ENCODE results near the gene ZNF331. TPM values are rescaled to one million over a fixed set of nuclear protein-coding genes. Genes with fewer than 3 reads are reported as not detected.
"Not testable (repeated sequence)": the region's sequence is repeated elsewhere in the genome, so short reads cannot be mapped to it uniquely, and the experiment has no call there.

Gene ZNF331
- total and polyA plus RNA-seq, 3 donors from 2014 or later, result 26.5 to 36.5 (median 31.4) TPM

GRCh38 chr19:53503671-53504364 is 34.1 kb upstream of the ZNF331 start:
- H3K9me3 ChIP-seq; H3K4me3 ChIP-seq; H3K36me3 ChIP-seq (ENCODE audit: low read depth, missing control alignments); H3K4me1 ChIP-seq; intact Hi-C loops (cut with DNase I; ENCODE audit: low total_unique reads); H3K27me3 ChIP-seq: not testable (repeated sequence)
- TF ChIP-seq CTCF (IDR thresholded peaks at IDR 0.05), result peak in 1 of 3 experiments; percentile 28
- peak; percentile 52 for DNase-seq
- peak overlapping the region in 1 of 2 donors; percentile 44 for H3K27ac ChIP-seq
- WGBS, 2 donors, result 9% methylated on average over 9 of the region's 14 CpGs; no CpG with 5 or more reads in 1 of the 2 donors

- H3K36me3 ChIP-seq (ENCODE audit: low read depth, missing control alignments); intact Hi-C loops (cut with DNase I; ENCODE audit: low total_unique reads); H3K9me3 ChIP-seq; H3K27me3 ChIP-seq; H3K4me1 ChIP-seq: not testable (repeated sequence)
- peak overlapping the region; percentile 44 to 80 for H3K27ac ChIP-seq
- H3K4me3 ChIP-seq, result peak overlapping the region in 1 of 2 donors; percentile 13
- TF ChIP-seq CTCF (IDR thresholded peaks at IDR 0.05), result peak in 1 of 3 experiments; percentile 9
- DNase-seq, result peak; percentile 69
- WGBS, 2 donors, result 8 to 11% methylated on average over 13 of the region's 13 CpGs
Observed at GRCh38 chr19:53504365-53504703, 33.6 kb upstream of the ZNF331 start.

- Histone ChIP-seq H3K36me3 (ENCODE audit: low read depth, missing control alignments) (no peaks in the 10 kb centered on the region), H3K27ac (peak overlapping the region; percentile 44 to 80), H3K9me3 (no peaks in the 10 kb centered on the region), H3K27me3 (no peaks in the 10 kb centered on the region), H3K4me3 (no peak overlapping the region), H3K4me1 (peaks cover 10% of the 10 kb centered on the region)
- 29% methylated on average over 7 of the region's 7 CpGs for WGBS, 2 donors
- TF ChIP-seq CTCF (IDR thresholded peaks at IDR 0.05) (no peak), POLR2A (IDR thresholded peaks at IDR 0.05) (no peak)
- peak; percentile 63 for DNase-seq
- intact Hi-C loops (cut with DNase I; ENCODE audit: low total_unique reads), result no loop called here
Observed at GRCh38 chr19:53504885-53505284, 33.1 kb upstream of the ZNF331 start.

- Histone ChIP-seq H3K27ac (no peak overlapping the region), H3K4me1 (peaks cover 10% of the 10 kb centered on the region), H3K36me3 (ENCODE audit: low read depth, missing control alignments) (no peaks in the 10 kb centered on the region), H3K4me3 (no peak overlapping the region), H3K27me3 (no peaks in the 10 kb centered on the region), H3K9me3 (no peaks in the 10 kb centered on the region)
- intact Hi-C loops (cut with DNase I; ENCODE audit: low total_unique reads), result no loop called here
- no peak for DNase-seq
- no peak for TF ChIP-seq POLR2A (IDR thresholded peaks at IDR 0.05)
- 87 to 90% methylated on average over 8 of the region's 8 CpGs for WGBS, 2 donors
Observed at GRCh38 chr19:53506728-53507127, 31.2 kb upstream of the ZNF331 start.

- TF ChIP-seq CTCF (IDR thresholded peaks at IDR 0.05), result no peak
- TF ChIP-seq POLR2A (IDR thresholded peaks at IDR 0.05), result no peak
- H3K27ac ChIP-seq, result no peak overlapping the region
- H3K4me1 ChIP-seq, result peaks cover 10% of the 10 kb centered on the region
- no peaks in the 10 kb centered on the region for H3K36me3 ChIP-seq (ENCODE audit: low read depth, missing control alignments)
- 74 to 83% methylated on average over 17 of the region's 17 CpGs for WGBS, 2 donors
- DNase-seq, result no peak
- no peaks in the 10 kb centered on the region for H3K9me3 ChIP-seq
- intact Hi-C loops (cut with DNase I; ENCODE audit: low total_unique reads), result no loop called here
- H3K4me3 ChIP-seq, result no peak overlapping the region
- H3K27me3 ChIP-seq, result no peaks in the 10 kb centered on the region
Observed at GRCh38 chr19:53507523-53508442, 30.2 kb upstream of the ZNF331 start.
